Retina (tissue), 1 donor: ENCODE measurements around the gene ZNF638.
"Not testable (repeated sequence)": the region's sequence is repeated elsewhere in the genome, so short reads cannot be mapped to it uniquely, and the experiment has no call there.

ENCODE experiments used
- DNase-seq: peaks from one replicate; pipeline ENCODE4 v3.0.0-alpha.2; 2016

ZNF638 gene, protein sequence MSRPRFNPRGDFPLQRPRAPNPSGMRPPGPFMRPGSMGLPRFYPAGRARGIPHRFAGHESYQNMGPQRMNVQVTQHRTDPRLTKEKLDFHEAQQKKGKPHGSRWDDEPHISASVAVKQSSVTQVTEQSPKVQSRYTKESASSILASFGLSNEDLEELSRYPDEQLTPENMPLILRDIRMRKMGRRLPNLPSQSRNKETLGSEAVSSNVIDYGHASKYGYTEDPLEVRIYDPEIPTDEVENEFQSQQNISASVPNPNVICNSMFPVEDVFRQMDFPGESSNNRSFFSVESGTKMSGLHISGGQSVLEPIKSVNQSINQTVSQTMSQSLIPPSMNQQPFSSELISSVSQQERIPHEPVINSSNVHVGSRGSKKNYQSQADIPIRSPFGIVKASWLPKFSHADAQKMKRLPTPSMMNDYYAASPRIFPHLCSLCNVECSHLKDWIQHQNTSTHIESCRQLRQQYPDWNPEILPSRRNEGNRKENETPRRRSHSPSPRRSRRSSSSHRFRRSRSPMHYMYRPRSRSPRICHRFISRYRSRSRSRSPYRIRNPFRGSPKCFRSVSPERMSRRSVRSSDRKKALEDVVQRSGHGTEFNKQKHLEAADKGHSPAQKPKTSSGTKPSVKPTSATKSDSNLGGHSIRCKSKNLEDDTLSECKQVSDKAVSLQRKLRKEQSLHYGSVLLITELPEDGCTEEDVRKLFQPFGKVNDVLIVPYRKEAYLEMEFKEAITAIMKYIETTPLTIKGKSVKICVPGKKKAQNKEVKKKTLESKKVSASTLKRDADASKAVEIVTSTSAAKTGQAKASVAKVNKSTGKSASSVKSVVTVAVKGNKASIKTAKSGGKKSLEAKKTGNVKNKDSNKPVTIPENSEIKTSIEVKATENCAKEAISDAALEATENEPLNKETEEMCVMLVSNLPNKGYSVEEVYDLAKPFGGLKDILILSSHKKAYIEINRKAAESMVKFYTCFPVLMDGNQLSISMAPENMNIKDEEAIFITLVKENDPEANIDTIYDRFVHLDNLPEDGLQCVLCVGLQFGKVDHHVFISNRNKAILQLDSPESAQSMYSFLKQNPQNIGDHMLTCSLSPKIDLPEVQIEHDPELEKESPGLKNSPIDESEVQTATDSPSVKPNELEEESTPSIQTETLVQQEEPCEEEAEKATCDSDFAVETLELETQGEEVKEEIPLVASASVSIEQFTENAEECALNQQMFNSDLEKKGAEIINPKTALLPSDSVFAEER (N-terminal part only)

DNA sequence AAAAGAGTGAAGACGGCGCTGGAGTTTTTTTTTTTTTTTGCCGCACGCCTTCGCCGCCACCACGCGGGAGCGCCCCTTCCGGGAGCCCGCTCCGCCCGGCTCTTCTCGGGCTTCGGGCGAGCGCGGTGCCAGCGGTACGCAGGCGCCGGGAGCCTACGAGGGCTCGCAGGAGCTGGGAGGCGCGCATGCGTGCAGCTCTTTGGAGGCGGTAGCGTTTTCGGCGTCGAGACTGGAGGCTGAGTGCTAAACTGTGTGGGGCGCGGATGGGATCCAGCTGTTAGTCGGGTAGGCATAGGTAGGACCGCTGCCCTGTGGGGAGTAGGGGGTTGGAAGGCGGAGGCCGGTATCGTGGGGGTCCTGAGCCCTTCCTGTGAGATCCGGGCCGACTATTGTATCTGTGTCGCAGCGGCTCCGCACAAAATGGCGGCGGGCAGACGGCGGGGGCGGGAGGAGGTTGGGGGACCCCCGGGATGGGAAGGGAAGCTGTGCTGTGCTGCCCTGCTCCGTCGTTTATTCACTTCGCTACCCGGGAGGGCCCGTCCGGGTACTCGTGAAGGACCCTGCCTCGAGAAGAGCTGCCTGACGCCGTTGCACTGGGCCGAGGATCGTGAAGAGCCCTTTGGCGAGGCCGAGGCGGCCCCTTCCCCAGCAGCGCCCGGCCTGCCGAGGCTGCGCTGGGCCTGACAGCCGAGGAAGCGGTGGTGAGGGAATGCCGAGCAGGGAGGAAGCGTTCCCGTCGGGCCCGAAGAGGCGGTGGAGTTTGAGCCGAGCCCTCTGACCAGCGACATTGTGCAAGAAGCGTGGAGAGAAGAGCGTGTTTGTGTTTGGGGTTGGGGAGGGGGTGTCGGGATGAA lies at the start of gene ZNF638:
ZNF638 (plus strand) TSS at position 202 of the 854 bp plus-strand sequence. CDS start 17,173 bp downstream, outside the sequence.
- peak; percentile 99 for DNase-seq

DNA sequence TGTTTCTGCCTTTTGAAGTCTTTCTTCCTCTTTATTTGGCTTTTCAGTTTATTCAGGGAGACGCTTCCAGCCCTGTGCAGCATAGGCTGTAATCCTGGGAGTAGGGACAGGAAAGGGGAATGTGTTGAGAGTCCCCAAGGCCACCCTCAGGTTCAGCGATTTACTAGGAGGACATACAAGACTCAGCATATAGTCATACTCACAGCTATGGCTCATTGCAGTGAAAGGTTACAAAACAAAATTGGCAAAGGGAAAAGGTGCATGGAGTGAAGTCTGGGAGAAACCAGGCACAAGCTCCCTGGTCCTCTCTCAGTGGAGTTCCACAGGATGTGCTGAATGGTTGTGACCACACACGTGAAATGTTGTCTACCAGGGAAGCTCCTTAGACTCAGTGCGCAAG lies 49.6 kb upstream of the ZNF638 start:
- DNase-seq = no peak

DNA sequence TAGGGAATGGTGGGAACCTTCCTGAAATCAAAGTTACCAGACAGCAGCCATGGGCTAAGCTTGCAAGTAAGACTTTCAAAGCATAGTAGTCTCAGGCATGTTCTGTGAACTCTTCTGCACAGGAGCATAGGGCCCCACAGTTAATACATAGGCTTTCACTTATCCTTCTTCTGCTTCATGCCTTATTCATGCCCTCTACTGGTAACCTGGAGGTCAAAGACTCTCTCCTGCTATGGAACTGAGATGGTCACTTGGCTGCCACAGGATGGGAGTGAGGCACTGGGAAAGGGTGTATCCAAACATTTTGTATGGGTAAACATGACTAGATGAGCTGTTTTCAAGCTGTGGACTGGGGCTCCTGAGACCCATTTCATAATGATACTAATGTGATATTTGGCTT lies 49.1 kb upstream of the ZNF638 start:
- no peak for DNase-seq

DNA sequence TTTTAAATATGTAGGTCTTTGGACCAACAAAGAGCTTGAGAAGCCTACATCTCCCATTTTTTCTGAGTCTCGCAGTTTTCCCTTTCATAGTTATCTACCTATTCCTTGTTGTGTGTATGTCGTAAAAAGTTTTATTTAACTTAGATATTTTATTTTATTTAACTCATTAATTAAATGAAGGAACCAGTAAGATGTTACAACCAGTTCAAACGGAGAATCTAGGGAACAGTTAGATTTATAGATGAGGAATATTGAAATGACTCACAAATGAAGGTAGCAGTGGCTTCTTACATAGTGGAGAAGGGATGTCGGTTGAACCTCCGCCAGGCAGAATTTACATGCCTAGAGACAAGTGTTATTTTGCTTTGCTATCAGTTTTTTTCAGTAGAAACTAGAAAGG lies 48.5 kb upstream of the ZNF638 start:
- no peak for DNase-seq

DNA sequence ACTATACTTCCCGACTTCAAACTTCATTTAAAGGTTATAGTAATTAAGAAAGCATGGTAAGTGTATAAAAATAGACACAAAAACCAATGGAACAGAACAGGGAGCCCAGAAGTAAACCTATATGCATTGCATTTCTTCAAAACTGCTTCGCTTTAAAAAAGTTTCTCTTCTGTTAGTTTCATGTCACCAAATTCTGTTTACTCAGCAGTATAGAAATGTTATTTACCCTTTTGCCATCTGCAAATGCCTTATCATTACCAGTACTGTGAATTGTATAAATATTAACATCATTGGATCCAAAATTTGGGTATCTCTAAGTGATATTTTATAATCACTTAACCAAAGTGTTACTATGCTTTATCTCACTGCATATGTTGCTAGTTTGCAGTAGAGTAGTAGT lies 45.9 kb upstream of the ZNF638 start:
- DNase-seq = no peak

DNA sequence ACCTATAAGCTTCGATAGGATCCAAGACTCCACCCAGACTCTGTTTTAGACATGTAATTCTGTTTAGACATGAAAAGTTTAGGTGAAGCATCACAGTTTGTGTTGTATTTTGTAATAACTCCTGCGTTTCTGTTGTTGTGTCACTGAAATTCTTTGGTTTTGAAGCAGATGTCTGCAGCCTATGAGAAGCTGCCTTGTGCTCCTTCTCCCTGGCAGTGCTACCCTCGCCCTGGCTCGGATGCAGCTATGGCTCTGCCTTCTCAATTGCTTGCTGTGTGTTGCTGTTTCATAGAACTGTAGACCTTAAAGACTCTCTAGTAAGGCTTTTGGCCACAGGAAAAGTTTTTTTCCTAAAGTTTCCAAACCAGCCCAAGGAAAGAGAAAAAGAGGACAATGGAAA lies 40.2 kb upstream of the ZNF638 start:
- no peak for DNase-seq

DNA sequence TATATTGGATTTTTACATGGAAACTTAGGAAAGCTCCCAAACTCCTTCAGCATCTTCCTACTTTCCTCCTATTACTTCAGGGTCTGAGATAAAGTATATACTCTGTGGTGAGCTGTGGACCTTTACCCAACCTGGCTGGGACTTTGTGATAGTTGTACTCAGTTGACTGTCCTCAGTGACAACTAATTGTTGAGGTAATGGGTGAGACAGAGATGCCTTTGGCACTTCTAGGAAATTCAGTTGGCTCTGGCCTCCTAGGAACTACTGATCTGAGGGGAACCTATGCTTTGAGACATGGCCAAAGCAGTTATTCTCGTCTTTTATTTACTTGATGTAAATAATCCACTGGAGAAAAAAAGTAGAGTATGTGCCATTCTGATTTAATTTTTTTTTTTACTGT lies 39.4 kb upstream of the ZNF638 start:
- no peak for DNase-seq

DNA sequence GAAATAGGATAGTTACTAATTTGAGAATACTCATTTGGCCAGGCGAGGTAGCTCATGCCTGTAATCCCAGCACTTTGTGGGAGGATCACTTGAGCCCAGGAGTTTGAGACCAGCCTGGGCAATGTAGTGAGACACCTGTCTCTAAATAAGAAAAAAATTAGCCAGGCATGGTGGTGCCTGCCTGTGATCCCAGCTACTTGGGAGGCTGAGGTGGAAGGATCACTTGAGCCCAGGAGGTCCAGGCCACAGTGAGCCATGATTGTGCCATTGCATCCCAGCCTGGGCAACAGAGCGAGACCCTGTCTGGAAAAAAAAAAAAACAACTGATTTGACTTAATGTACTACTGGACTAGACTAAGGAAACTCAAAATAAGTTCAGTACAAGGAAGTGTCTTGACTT lies 32.7 kb upstream of the ZNF638 start:
- no peak for DNase-seq

DNA sequence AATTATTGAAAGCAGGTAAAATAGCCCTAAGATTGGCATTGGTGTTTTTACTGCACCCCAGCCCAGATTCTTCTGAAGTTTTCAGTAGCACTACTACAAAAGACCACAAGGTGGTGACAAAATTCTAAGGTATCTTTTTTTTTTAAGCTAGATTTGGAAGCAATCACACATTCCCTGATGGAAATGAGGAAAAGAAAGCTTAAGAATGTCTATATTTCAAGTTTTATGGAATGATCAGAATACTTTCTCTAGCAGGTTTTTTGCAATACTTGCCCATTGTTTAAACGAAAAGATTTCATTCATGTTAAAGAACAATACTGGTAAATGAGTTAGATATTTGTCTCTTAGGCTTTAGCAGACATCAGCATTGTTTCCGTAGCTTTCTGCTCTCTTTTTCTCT lies 32.1 kb upstream of the ZNF638 start:
- peak; percentile 45 for DNase-seq

DNA sequence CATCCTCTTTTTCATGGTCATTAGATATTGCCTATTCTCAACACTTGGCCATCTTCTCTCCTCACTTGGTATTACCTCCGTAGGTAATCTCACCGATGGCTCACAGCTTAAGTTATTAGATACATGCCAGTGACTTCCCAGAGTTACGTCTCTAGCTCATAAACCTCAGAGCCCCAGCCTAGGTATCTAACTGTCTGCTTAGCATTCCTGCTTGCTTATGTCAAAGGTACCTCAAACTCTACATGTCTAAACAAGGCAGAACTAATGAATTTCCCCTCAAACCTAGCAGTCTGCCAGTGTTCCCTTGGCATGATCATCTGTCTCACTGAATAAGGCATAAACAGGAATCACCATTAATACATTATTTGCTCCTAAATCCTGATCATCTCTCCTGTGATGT lies 27.7 kb upstream of the ZNF638 start:
- DNase-seq = no peak

DNA sequence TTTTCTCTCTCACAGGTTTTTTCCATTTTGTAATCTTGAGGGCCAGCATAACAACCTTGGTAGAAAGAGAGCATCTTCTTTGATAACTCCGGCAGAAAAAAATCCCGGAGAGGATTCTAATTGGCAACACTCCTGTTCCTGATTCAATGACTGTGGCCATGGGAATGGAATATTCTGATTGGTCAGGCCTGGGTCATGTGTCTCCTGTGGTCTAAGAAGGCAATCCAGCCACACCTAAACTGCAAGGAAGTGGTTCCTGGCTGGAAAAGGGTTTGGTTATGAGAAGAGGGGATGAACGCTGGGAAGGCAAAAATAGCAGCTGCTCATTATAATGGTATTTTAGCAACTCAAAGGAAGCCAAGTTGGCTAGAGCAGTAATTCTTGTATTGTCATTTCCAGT lies 24.8 kb upstream of the ZNF638 start:
- DNase-seq = no peak

DNA sequence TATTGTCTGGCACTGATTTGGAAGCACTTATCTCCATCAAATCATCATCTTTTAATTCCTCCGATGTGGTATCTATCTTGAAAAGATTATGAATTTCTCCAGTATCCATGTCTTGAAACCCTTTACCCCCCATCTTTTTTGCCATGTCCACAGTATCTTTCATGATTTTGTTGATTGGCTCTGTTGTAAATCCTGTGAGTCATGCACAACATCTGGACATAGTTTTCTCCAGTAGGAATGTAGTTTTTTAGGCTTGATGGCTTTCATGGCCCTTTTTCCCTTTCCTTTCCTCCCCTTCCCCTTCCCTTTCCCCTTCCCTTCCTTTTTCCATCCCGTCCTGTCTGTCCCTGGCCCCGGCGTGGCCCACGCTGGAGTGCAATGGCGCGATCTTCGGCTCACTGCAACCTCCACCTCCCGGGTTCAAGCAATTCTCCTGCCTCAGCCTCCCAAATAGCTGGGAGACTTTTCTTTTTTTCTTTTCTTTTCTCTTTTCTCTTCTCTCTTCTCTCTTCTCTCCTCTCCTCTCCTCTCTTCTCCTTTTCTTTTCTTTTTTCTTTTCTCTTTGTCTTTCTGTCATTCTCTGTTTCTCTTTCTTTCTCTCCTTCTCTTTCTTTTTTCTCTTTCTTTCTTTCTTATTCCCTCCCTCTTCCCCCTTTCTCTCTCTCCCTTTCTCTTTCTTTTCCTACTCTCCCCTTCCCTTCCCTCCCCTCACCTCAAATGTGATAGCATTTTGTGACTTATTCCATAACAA lies 18.4 kb upstream of the ZNF638 start:
- DNase-seq = no peak

DNA sequence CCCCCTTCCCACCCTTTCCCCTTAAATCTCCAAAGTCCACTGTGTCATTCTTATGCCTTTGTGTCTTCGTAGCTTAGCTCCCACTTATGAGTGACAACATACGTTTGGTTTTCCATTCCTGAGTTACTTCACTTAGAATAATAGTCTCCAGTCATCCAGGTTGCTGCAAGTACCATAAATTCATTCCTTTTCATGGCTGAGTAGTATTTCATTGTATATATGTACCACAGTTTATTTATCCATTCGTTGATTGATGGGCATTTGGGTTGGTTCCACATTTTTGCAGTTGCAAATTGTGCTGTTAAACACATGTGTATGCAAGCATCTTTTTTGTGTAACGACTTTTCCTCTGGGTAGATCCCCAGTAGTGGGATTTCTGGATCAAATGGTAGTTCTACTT lies 14.5 kb upstream of the ZNF638 start:
- no peak for DNase-seq

DNA sequence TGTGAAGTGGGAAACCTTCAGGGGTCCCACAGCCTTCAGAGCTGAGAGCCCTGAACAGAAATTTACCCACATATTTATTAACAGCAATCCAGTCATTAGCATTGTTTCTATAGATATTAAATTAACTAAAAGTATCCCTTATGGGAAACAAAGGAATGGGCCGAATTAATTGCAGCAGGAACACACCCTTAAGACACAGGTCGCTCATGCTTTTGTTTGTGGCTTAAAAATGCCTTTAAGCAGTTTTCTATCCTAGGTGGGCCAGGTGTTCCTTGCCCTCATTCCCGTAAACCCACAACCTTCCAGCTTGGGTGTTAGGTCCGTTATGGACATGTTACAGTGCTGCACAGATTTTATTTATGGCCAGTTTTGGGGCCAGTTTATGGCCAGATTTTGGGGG lies 13.7 kb upstream of the ZNF638 start:
- not testable (repeated sequence) for DNase-seq

DNA sequence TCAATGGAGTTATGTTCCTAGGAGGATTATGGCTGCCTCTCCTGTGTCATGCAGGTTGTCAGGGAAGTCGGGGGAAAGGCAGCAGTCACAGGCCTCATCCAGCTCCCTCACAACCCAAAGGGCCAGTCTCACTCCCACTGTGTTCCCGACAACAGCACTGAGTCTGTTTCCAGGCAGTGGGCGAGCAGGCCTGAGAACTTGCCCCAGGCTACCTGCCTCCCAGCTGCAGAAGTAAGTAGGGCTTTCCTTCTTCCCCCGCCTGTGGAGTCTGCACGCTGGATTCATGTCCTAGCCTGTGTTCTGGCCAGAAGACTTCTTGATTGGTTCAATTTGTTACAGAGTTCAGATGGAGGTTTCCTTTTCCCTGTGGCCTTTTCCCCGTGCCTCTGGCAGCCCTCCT lies 8.2 kb upstream of the ZNF638 start:
- no peak for DNase-seq

DNA sequence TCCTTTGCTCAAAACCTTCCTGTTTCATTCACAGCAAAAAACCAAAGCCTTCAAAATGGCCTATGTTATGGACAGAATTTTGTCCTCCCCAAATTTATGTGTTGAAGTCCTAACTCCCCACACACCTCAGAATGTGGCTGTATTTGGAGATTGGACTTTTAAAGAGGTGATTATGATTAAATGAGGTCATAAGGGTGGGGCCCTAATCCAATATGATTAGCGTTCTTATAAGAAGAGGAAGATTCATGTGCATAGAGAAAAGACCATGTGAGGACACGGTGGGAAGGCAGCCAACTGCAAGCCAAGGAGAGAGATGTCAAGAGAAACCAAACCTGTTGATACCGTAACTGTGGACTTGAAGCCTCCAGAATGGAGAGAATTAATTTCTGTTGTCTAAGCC lies 4.6 kb upstream of the ZNF638 start:
- DNase-seq = no peak

DNA sequence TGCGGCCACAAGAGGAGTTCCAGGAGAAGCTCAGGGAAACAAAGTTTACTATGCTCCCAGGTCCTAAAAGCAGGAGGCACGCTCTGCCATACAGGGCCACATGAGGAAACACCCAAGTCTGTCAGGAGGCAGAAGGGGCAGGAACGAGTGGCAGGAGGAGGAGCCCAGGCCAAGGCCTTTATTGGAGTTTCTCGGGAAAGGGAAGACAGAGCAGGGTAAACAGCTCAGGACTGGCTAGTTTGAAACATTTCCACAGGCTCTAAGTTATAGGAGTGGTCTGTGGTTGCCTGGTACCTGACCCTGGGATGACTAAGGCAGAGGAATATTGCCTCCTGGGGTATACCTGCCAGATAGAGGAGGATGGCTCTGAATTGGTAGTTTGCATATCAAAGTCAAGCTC lies 3.7 kb upstream of the ZNF638 start:
- DNase-seq = no peak

DNA sequence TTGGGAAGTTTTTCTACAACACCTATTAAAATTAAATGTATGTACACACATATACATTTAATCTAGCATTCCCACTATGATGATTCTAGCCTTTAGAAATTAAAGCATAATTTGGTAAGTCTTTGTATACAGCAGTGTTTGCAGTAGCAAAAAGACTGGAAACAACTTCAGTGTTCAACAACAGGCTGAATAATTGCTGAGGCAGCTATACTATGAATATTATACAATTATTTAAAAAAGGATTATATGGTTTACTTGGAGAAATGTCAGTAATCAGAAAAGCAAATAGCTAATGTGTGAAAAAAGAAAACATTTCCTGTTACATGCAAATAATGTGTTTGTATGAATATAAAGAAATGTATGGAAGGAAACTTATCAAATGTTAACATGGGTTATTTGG lies 1.4 kb upstream of the ZNF638 start:
- no peak for DNase-seq

DNA sequence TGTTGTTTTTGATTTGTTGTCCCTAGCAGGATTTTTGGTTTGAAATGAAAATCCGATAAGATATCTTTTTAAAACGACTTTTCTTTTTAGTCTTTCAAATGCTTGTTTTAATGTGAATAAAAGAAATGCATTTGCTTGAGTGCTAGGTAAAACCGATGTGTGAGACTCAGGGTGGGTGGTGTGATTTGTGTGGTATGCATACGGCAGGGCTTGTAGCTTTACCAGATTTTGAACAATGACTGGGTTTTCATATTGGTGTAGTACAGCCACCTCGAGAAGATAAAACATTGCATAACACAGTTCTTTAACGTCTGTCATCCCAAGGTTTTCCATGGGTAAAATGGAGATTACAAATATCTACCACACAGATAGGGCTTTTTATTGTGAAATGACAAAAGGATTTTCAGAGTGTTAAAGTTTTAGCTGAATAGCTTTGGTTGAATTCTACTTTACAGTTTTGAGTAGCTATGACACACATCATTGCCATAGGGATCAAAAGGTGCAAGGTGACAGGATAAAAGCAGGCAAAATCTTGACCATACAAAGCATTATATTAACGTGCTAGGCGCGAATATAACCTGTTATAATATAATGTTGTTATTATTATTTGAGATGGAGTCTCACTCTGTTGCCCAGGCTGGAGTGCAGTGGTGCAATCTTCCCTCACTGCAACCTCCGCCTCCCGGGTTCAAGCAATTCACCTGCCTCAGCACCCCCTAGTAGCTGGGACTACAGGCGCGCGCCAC lies 824 bp upstream of the ZNF638 start:
- no peak for DNase-seq

DNA sequence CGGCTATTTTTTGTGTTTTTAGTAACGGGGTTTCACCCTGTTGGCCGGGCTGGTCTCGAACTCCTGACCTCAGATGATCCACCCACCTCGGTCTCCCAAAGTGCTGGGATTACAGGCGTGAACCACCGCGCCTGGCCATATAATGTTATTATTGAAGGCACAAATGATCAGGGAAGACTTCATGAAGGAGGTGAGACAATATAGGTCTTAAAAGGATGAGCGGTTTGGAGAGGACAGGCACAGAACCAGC lies 326 bp upstream of the ZNF638 start:
- DNase-seq = not testable (repeated sequence)

DNA sequence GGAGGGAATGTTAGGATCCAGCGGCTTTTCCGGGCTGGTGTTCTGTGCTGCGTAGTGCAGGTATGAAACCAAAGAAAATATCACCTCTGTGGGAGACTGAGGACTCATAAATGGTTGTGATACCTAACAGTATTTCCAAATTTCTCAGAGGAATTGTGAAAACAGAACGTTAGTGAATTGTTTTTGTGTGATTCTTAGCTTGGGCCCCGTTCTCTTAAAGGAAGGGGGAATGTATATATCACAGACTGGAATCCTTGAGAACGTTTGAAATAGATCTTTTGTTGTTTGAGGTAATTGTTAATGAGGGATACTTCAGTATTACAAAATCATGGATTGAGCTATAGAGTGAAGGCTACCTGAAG lies 834 bp downstream of the ZNF638 start:
- DNase-seq = no peak
